Fibroblast of pulmonary artery (primary cell): Measurements from ENCODE around the gene NUDT3.
A peak's percentile ranks its signal among the peaks of the same experiment; 100 is the strongest.
"Not testable (repeated sequence)": the region's sequence is repeated elsewhere in the genome, so short reads cannot be mapped to it uniquely, and the experiment has no call there.

ENCODE experiments used
- DNase-seq: peaks from one replicate; pipeline ENCODE4 v3.0.0-alpha.2; 2010; ENCODE audit warnings: low read depth
- H3K4me3 ChIP-seq: replicated peaks from 2 replicates; pipeline ENCODE4 v1.5.1; 2011; ENCODE audit warnings: low read depth, mild to moderate bottlenecking, control low read depth, low read length, moderate library complexity
- CTCF ChIP-seq: IDR thresholded peaks from 2 replicates; pipeline ENCODE4 v1.5.1; 2011; ENCODE audit warnings: mild to moderate bottlenecking, control low read depth, low read length, inconsistent platforms; ENCODE audit errors: missing control alignments

NUDT3 gene

DNA sequence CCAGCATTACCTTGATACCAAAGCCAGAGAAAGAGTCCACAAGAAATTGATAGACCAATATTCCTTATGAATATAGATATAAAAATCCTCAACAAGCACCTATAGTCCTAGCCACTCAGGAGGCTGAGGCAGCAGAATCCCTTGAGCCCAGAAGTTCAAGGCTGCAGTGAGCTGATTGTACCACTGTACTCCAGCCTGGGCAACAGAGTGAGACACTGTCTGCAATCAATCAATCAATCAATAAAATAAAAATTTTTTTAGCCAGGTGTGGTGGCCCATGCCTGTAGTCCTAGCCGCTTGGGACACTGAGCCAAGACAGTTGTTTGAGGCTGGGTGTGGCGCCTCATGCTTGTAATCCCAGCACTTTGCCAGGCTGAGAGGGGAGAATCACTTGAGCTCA lies 124.7 kb downstream of the NUDT3 start:
- DNase-seq = no peak
- TF ChIP-seq CTCF = no peak
- no peak overlapping the region for H3K4me3 ChIP-seq

- not testable (repeated sequence) for H3K4me3 ChIP-seq, DNase-seq
Observed at GRCh38 chr6:34263484-34263883, 129.0 kb downstream of the NUDT3 start.

GRCh38 chr6:34260576-34261267 lies 131.7 kb downstream of the NUDT3 start:
- H3K4me3 ChIP-seq = no peak overlapping the region
- no peak for DNase-seq
- TF ChIP-seq CTCF = no peak

- no peak for DNase-seq
- TF ChIP-seq CTCF = no peak
Observed at GRCh38 chr6:34259529-34260069, 132.9 kb downstream of the NUDT3 start.

GRCh38 chr6:34252395-34252794 lies 140.1 kb downstream of the NUDT3 start:
- not testable (repeated sequence) for H3K4me3 ChIP-seq, DNase-seq

More at GRCh38 chr6:34259529-34260069, 132.9 kb downstream of the NUDT3 start:
- no peak overlapping the region for H3K4me3 ChIP-seq

GRCh38 chr6:34249469-34250261 lies 142.8 kb downstream of the NUDT3 start:
- peak overlapping the region; percentile 81 for H3K4me3 ChIP-seq
- TF ChIP-seq CTCF = no peak
- no peak for DNase-seq

DNA sequence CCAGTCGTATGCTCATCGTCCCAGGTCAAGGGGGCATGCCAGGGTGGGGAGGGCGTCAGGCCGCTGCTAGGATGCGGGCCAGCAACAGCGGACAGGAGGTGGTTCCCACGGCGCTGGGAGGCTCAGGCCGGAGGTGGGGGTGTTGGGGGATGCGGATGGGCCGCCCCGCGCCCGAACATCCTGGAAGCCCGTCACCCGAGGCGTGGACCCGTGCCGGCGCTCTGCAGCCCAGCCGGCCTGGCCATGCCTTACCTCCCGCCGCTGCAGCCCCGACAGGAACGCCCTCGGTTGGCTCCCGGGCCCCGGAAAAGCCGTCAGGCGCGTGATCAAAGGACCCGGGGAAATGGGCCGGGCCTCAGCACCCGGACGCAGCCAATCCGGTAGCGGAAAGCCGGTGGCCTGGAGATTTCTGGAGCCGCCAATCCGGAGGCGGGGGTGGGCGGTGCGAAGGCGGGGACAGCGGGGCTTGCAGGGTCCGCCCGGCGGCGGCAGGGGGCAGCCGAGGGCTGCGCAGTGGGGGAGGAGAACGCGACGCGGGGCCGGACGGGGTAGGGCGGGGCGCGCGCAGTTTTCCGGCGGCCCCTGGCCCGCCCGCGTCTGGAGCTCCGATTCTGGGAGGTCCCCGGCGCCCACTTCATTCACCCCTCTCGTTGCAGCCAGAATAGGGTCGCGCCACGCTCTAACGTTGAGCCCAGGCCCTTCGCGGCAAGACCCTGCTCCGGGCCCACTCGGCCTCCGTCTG lies 143.6 kb downstream of the NUDT3 start, which contains the start of gene SMIM29:
Gene SMIM29, minus strand, starts transcription at position 280 of the 742 bp plus-strand sequence. CDS start 1,215 bp downstream, outside the sequence.
- TF ChIP-seq CTCF = peak; percentile 50
- H3K4me3 ChIP-seq = peak within 1 kb of the TSS; percentile 81
- DNase-seq = peak; percentile 95
